Measurements from ENCODE around the gene VSX2. TPM values are rescaled to one million over a fixed set of nuclear protein-coding genes. Genes with fewer than 3 reads are reported as not detected.

VSX2 gene
- total and polyA plus RNA-seq, 5 experiments from 2014 or later: not detected

DNA sequence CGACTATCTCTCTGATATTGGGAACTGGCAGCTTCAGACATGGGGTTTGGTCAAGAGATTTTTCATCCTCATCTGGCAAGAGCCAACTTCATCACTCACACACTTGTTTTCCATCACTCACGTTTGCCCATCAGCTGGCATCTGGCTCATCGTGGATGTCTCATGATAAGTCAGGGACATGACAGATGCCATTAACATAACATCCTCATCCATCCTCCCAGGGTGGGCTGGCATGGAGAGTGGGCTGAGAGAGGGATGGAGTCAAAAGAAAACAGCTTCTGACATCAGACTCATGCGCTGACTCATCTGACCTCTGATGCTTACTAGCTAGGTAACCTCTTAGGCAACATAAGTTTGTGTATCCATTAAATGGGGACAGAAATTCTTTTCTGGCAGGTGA, 1.8 kb upstream of the VSX2 start:
- DNase-seq (no peak), ATAC-seq (no peak)
- peaks cover 0 to 4% (median under 1%) of the 10 kb centered on the region in 3 donors for H3K36me3 Mint-ChIP-seq
- no peak overlapping the region for H3K27ac Mint-ChIP-seq
- H3K27me3 Mint-ChIP-seq: peaks cover 29 to 87% (median 52%) of the 10 kb centered on the region in 5 donors
- no peak overlapping the region for H3K4me3 Mint-ChIP-seq
- POLR2A ChIA-PET: no interaction called here
- H3K4me1 Mint-ChIP-seq: peaks cover 6 to 26% (median 21%) of the 10 kb centered on the region in 4 donors
- peaks cover 0 to 7% (median under 1%) of the 10 kb centered on the region in 9 donors for H3K9me3 Mint-ChIP-seq

- Mint-ChIP-seq H3K27ac (no peak overlapping the region), H3K4me1 (peaks cover 10 to 27% (median 21%) of the 10 kb centered on the region in 4 donors), H3K9me3 (peaks cover 0 to 1% (median 0%) of the 10 kb centered on the region in 9 donors), H3K27me3 (peaks cover 49 to 87% (median 67%) of the 10 kb centered on the region in 5 donors), H3K4me3 (peak overlapping the region in 9 of 10 donors; percentile 58 to 86 (median 75)), H3K36me3 (peaks cover 0 to 4% (median 0%) of the 10 kb centered on the region in 3 donors)
- POLR2A ChIA-PET: interaction anchor here (1.3 kb wide), 1 partner anchor 8 kb away, joined by 7 read pairs; no protein-coding TSS in a partner anchor
- ATAC-seq: peak; percentile 27 to 32
- DNase-seq: no peak
These were observed 872 bp downstream of the VSX2 start for GRCh38 chr14:74239848-74240793.

GRCh38 chr14:74240794-74241651, 1.8 kb downstream of the VSX2 start:
- Mint-ChIP-seq H3K4me1 (peaks cover 10 to 27% (median 21%) of the 10 kb centered on the region in 4 donors), H3K36me3 (peaks cover 0 to 4% (median 0%) of the 10 kb centered on the region in 3 donors), H3K27ac (no peak overlapping the region)

GRCh38 chr14:74241652-74242017, 2.4 kb downstream of the VSX2 start:
- no peak overlapping the region for H3K27ac Mint-ChIP-seq
- peaks cover 0 to 1% (median 0%) of the 10 kb centered on the region in 9 donors for H3K9me3 Mint-ChIP-seq
- peaks cover 10 to 27% (median 21%) of the 10 kb centered on the region in 4 donors for H3K4me1 Mint-ChIP-seq
- peaks cover 0 to 4% (median 0%) of the 10 kb centered on the region in 3 donors for H3K36me3 Mint-ChIP-seq
- POLR2A ChIA-PET: no interaction called here
- H3K4me3 Mint-ChIP-seq: peak overlapping the region; percentile 26 to 84 (median 74)
- peaks cover 57 to 95% (median 78%) of the 10 kb centered on the region in 5 donors for H3K27me3 Mint-ChIP-seq
- no peak for DNase-seq
- peak in 1 of 2 donors; percentile 6 for ATAC-seq

More at GRCh38 chr14:74240794-74241651, 1.8 kb downstream of the VSX2 start:
- POLR2A ChIA-PET: no interaction called here
- peaks cover 0 to 1% (median 0%) of the 10 kb centered on the region in 9 donors for H3K9me3 Mint-ChIP-seq
- H3K4me3 Mint-ChIP-seq: peak overlapping the region; percentile 26 to 86 (median 74)
- H3K27me3 Mint-ChIP-seq: peaks cover 52 to 95% (median 76%) of the 10 kb centered on the region in 5 donors
- ATAC-seq (peak; percentile 37 to 64), DNase-seq (no peak)

DNA sequence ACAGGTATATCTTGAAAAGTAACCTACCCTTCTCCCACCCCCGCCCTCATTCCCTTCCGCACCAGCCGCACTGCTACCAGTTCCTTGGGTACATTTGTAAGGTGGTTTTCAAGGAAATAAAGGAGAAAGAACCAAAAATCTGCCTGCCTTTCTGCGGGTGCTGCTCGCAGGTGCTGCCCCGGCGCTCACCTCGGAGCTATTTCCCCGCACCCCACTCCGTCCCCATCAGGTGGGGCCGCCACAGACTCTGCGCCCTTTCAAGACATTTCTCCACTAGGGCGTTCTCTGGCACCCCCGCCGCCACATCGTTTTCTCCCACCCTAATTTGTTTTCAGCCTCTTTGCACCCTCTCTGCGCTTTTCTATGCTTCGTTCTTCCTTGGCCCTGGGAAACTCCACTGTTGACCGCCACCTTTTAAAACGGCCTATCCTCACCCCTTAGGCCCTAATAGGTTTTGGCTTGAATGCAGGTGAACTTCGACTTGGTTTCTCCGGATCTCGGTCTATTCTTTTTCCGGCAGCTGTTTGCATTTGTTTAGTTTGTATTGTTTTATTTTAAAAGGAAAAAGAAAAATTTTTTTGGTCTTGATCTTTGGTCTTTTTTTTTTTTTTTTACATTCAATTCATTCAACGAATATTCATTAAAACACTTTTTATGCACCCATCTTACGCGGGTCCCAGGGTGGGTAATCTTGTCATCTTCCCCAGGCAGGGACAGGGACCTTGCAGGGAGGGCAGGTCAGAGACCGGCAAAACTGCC, 3.0 kb downstream of the VSX2 start:
- ATAC-seq: peak in 1 of 2 donors; percentile 42
- peaks cover 0 to 4% (median 0%) of the 10 kb centered on the region in 3 donors for H3K36me3 Mint-ChIP-seq
- H3K4me1 Mint-ChIP-seq: peaks cover 10 to 27% (median 21%) of the 10 kb centered on the region in 4 donors
- peaks cover 59 to 95% (median 83%) of the 10 kb centered on the region in 5 donors for H3K27me3 Mint-ChIP-seq
- POLR2A ChIA-PET: no interaction called here
- H3K4me3 Mint-ChIP-seq: peak overlapping the region; percentile 26 to 84 (median 74)
- H3K27ac Mint-ChIP-seq: no peak overlapping the region
- no peak for DNase-seq
- peaks cover 0 to 1% (median 0%) of the 10 kb centered on the region in 9 donors for H3K9me3 Mint-ChIP-seq

GRCh38 chr14:74242780-74243042, 3.5 kb downstream of the VSX2 start:
- Mint-ChIP-seq H3K4me3 (peak overlapping the region in 5 of 10 donors; percentile 4 to 75 (median 61)), H3K36me3 (peaks cover 0 to 4% (median 0%) of the 10 kb centered on the region in 3 donors), H3K27me3 (peaks cover 55 to 91% (median 81%) of the 10 kb centered on the region in 5 donors), H3K27ac (no peak overlapping the region), H3K9me3 (peaks cover 0 to 1% (median 0%) of the 10 kb centered on the region in 9 donors), H3K4me1 (peaks cover 10 to 27% (median 21%) of the 10 kb centered on the region in 4 donors)
- ATAC-seq: no peak
- DNase-seq: no peak
- POLR2A ChIA-PET: no interaction called here

- H3K4me3 Mint-ChIP-seq: peak overlapping the region in 5 of 10 donors; percentile 4 to 40 (median 19)
These were observed 3.8 kb downstream of the VSX2 start for GRCh38 chr14:74243051-74243450.

GRCh38 chr14:74244115-74244514, 4.9 kb downstream of the VSX2 start:
- Mint-ChIP-seq H3K4me3 (no peak overlapping the region), H3K36me3 (peaks cover 0 to 4% (median 0%) of the 10 kb centered on the region in 3 donors), H3K27me3 (peaks cover 44 to 78% (median 68%) of the 10 kb centered on the region in 5 donors), H3K4me1 (peaks cover 10 to 24% (median 19%) of the 10 kb centered on the region in 4 donors), H3K27ac (no peak overlapping the region), H3K9me3 (no peaks in the 10 kb centered on the region)
- POLR2A ChIA-PET: no interaction called here
- no peak for ATAC-seq
- no peak for DNase-seq

More at GRCh38 chr14:74243051-74243450, 3.8 kb downstream of the VSX2 start:
- peaks cover 10 to 27% (median 21%) of the 10 kb centered on the region in 4 donors for H3K4me1 Mint-ChIP-seq
- ATAC-seq (no peak), DNase-seq (no peak)
- H3K36me3 Mint-ChIP-seq: peaks cover 0 to 4% (median 0%) of the 10 kb centered on the region in 3 donors
- H3K27me3 Mint-ChIP-seq: peaks cover 53 to 88% (median 78%) of the 10 kb centered on the region in 5 donors
- POLR2A ChIA-PET: no interaction called here
- no peak overlapping the region for H3K27ac Mint-ChIP-seq
- H3K9me3 Mint-ChIP-seq: peaks cover 0 to 1% (median 0%) of the 10 kb centered on the region in 9 donors

GRCh38 chr14:74245292-74245691, 6.0 kb downstream of the VSX2 start:
- ATAC-seq: no peak
- no peak for DNase-seq

GRCh38 chr14:74246542-74246941, 7.3 kb downstream of the VSX2 start:
- Mint-ChIP-seq H3K4me1 (peaks cover 11 to 14% (median 12%) of the 10 kb centered on the region in 4 donors), H3K27ac (peak overlapping the region in 1 of 10 donors; percentile 18), H3K4me3 (no peak overlapping the region), H3K36me3 (peaks cover 0 to 2% (median 0%) of the 10 kb centered on the region in 3 donors), H3K9me3 (no peaks in the 10 kb centered on the region), H3K27me3 (peaks cover 46 to 80% (median 64%) of the 10 kb centered on the region in 5 donors)
- POLR2A ChIA-PET: no interaction called here
- DNase-seq: no peak
- no peak for ATAC-seq

More at GRCh38 chr14:74245292-74245691, 6.0 kb downstream of the VSX2 start:
- peaks cover 10 to 22% (median 18%) of the 10 kb centered on the region in 4 donors for H3K4me1 Mint-ChIP-seq
- H3K27me3 Mint-ChIP-seq: peaks cover 43 to 80% (median 66%) of the 10 kb centered on the region in 5 donors
- peaks cover 0 to 3% (median 0%) of the 10 kb centered on the region in 3 donors for H3K36me3 Mint-ChIP-seq
- no peak overlapping the region for H3K27ac Mint-ChIP-seq
- no peaks in the 10 kb centered on the region for H3K9me3 Mint-ChIP-seq
- no peak overlapping the region for H3K4me3 Mint-ChIP-seq
- POLR2A ChIA-PET: interaction anchor here (0.7 kb wide), 1 partner anchor 56 kb away, joined by 3 read pairs; no protein-coding TSS in a partner anchor

DNA sequence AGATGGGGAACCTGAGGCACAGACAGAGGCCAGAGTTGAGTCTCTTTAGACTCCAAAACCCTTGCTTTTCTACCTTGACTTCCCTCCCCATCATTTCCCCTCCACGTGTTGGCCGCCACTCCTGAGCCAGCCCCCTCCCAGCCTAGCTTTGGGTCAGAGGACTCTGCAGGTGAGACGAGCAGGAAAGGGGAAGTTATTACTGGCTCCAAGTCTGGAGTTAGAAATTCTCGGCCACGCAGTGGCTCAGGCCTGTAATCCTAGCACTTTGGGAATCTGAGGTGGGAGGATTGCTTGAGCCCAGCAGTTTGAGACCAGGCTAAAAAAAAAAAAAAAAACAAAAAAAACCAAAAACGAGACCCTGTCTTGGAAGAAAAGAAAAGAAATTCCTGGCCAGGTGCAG, 8.8 kb downstream of the VSX2 start:
- DNase-seq (no peak), ATAC-seq (no peak)
- H3K27ac Mint-ChIP-seq: no peak overlapping the region
- H3K4me3 Mint-ChIP-seq: no peak overlapping the region
- no peaks in the 10 kb centered on the region for H3K36me3 Mint-ChIP-seq
- POLR2A ChIA-PET: interaction anchor here (0.7 kb wide), 1 partner anchor 9 kb away, joined by 7 read pairs; the partner anchor contains the start of gene VSX2
- H3K9me3 Mint-ChIP-seq: no peaks in the 10 kb centered on the region
- H3K27me3 Mint-ChIP-seq: peaks cover 34 to 73% (median 54%) of the 10 kb centered on the region in 5 donors
- H3K4me1 Mint-ChIP-seq: peaks cover 7 to 9% (median 8%) of the 10 kb centered on the region in 4 donors
